Hematopoietic multipotent progenitor cell treated with erythropoietin and hydrocortisone succinate and interleukin-3 and kit ligand, for 6 days (in vitro differentiated cells): ENCODE measurements around the gene CCRL2.
"Not testable (repeated sequence)": the region's sequence is repeated elsewhere in the genome, so short reads cannot be mapped to it uniquely, and the experiment has no call there.

Source experiments
- DNase-seq: peaks from one replicate; pipeline ENCODE4 v3.0.0-alpha.2; 2015

The CCRL2 gene

DNA sequence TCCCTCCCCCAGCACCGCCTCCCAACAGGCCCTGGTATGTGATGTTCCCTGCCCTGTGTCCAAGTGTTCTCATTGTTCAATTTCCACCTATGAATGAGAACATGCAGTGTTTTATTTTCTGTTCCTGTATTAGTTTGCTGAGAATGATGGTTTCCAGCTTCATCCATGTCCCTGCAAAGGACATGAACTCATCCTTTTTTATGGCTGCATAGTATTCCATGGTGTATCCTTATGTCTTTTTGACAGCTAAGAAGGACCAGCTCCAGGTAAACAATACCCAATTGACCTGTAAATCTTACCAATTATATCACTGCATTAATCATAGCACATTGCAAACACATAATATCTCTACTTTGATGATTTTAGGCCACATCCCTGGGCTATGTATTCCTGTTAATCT is 23.8 kb downstream of the CCRL2 start:
- not testable (repeated sequence) for DNase-seq

DNA sequence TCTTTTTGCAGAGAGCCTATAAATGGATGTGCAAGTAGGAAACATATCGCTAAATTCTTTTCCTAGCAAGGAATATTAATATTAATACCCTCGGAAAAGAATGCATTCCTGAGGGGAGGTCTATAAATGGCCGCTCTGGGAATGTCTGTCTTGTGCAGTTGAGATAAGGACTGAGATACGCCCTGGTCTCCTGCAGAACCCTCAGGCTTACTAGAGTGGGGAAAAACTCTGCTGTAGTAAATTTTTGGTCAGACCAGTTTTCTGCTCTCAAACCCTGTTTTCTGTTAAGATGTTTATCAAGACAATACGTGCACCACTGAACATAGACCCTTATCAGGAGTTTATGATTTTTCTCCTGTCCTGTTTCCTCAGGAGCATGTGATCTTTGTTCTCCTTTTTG is 24.8 kb downstream of the CCRL2 start:
- DNase-seq, result peak; percentile 33

DNA sequence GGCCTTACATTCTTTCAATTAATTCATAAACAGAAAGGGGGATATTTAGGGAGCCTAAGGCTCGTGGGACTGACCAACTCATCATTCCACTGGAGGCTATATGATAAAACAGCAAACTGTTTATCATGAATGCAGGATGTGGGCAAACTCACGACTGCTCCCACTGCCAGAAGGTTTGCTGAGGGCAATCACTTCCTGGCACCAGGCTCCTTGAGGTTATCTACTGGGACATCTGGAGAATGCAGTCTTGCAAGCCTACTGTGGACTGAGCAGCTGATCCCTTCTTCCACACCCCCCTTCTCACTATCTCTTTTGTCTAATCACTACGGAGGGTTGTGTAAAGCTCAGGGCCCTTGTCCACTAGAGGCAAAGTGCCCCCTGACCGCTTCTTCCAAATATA is 26.1 kb downstream of the CCRL2 start:
- peak; percentile 94 for DNase-seq

DNA sequence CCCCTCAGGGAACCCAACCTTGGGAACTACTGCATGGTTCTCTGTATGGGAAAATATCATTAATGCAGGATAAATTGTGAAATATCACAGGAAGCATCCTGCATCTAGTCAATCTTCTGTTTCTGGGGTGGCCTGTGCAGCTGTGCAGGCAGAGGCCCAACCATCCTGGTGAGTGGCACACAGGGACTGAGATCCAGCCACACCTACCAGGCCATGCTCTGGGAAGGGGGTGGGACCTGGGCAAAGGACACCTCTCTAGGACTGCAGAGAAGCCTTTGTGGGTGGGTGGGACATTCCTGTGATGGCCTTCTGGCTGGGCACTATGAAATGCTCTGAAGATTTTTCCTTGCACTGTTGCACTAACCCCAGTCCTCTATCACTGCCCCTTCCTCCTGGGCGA is 26.8 kb downstream of the CCRL2 start:
- DNase-seq, result peak; percentile 41

DNA sequence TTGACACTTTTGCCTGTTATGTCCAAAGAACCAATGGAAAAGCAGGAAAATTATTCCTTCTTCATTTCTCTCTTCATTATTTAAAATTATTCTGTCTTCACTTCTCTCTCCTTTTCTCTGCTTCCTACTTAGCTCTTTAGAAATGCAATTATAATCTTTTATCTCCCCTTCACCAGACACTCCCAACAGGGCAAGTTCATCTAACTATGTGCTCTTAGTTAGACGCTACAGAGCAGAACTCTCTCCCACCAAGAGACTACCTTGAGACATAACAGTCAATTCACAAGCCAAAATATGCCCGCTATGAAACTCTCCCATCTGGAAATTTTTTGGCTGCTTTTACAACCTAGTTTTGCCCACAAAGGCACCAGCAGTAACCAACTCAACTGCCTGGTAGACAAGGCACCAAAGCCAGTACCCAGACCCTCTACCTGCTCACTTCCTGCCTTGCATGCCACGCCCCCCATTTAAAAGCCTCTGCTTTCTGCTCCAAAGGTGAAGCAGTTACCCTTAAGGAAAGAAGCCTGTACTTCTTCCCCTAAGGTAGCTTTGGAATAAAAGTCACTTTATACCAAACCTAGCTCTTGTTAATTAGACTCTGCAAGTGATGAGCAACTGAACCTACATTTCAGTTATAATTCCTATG is 28.1 kb downstream of the CCRL2 start:
- peak; percentile 59 for DNase-seq

DNA sequence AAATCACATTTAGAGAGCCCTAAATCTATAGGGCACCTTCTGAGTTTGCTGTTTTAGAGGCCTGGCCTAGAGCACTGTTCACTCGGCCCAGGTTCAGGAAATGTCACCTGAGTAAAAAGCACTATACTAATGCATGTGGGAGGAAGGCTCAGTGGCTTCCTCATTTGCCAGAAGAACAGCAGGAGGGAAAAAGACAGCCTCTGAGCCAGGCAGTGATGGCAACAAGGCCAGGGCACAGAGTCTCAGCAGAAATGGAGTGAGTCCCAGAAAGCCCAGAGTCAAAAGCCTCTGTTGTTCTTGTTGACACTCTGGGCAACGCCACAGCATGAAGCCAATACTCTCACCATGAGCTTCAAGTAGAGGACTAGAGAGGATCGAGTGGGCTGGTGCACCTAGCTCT is 31.8 kb downstream of the CCRL2 start:
- DNase-seq, result no peak

DNA sequence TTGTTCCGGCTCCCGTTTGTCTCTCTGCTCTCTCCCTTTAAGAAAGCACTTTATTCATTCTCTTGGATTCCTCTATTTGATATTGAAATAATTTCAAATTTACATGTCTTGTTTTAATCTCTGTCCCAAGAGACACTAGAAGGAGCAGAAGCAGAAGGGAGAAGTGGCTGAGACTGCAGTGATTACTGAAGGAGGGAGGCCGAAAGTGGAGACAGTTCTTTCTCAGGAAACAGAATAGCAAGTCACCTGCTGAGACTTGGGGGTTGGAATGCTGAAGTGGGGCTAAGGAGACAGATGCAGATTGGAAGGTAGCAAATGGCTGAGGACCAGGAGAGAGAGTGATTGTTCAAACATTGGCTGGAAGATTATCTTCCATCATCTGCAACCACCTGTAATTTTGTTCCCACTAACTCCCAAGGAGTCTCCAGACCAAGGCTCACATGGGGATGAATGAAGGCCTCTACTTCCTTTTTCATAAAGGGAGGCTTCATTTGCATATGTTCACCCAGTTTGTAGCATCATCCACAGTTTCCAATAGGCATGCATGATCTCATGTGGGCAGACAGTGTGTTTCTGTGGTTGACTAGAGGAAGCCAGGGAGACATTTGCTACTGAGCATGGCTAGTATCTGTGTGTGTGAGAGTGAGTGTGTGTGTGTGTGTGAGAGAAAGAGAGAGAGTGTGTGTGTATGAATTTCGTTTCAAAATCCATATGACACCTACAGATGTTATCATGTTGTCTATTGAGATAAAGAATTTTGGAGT is 33.7 kb downstream of the CCRL2 start:
- peak; percentile 44 for DNase-seq

DNA sequence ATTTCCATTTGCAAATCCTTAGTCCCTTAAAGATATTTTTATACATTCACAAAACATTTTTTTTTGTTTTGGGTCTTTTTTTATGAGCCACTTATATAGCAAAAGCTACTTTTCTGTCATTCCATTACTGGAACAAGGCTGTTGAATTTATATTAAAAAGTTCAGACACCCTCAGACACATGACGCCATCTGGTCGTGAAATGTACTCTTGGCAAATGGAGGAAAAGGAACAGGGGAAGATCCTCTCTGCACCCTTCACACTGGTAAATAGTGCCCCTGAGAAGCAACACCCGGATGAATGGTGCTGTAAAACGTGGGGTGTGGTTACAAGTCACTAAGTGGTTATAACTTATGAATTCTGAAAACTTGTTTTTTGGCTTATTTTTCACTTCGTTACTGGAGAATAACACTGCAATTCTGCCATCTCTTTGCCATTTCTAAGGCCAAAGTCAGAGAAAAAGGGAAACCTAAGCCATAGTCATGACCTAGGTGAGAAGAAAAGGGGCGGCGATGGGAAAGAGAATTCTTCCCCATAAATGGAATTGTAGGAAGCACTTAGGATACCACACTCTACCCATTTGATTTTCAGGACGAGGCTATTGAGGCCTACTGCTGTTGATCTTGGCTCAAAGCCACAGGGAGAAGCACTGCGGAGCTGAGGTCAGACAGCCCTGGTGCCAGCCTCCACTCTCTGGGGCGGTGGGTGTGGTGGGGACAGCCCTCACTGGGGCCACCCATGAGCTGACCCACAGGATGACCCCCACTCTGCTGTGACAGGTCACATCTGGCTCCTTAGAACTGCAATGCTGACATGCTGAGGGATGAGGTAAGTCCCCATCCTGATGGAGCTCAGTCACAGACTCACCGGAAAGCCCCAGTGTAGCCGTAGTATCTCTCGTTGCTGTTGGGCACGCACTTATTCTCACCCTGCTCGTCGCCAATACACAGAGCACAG is 35.8 kb downstream of the CCRL2 start:
- no peak for DNase-seq

DNA sequence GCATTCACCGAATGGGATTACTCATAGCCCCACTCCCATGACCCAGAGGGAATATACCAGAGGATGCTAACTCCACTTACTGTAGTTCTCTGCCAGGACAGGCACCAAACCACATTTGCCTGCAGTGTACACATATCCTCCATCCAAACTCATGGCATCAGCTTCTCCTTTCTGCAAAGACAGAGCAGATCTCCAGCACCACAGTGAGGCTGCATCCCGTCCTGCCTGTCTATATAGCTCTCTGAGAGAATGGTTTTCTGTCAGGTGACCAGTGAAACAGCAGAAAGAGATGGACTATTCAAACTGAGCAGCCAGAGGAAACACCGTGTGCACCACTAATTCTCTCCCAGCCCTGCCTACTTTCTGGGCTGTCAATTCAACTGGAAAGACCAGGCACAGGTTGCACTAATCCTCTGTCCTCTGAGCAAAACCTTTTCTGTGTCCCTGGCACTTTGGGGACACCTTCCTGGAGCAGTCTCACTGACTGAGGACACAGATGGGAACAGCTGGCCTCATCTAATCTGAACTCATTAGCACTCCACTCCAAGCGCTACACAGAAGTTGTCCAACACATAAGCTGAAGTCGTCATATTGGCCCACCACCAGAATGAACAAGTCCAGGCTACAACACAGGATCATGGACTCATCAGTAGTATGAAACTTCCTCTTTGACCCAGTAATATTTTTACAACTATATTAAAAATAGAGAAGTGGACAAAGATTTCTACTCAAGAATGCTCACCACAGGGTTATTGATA is 40.3 kb downstream of the CCRL2 start:
- peak; percentile 25 for DNase-seq

DNA sequence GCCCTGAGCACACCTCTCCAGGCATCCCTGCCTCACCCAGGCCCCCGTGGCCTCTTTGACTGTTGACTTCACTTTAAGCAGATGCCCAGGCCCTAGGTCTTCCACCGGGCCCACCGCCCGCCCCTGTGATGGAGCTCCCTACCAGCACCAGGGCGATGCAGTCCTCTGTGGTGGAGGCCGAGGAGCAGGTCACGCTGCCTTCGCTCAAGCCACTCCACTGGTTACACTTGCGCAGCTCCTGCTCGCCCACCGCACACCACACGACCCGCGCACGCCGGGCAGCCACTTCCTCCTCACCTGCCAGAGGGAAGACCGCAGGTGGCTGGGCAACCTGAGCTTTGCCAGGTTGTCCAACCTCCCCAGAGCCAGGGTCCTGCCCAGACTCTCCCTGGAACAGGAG is 41.7 kb downstream of the CCRL2 start:
- DNase-seq, result no peak

DNA sequence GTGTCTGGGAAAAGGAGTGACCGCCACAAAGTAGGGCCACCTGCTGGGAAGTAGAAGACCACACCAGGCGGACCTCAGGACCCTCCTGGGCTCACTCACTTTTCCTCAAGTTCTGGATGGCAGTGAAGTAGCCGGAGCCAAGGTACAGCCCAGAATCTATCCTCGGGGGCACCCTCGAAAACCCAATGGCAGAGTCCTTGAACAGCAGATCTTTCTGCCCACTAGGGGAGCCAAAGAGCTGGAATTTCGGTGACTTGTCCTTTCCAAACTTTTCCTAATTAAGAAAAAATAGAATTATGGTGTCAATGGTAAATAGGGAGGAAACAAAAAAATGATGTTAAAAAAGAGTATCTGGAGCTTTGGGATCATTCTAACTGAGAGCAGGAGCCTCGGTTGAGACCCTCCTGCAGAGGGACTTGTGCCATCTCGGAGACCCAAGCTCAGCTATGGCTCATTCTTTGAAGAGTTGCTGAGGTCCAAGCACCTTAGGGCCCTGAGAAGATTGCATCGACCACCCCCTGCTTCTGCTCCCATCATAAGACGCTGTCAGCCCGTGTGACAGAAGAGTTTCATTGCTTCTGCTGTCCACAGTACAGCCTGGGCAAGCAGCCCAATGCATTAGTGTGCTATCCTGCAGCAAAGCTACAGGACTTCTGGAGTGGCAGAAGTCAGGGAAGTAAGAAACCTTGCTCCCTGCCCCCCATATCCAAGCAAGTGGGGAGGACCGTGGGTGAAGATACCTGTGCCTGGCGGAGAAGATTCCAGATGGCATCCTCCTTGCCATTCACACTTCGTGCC is 42.9 kb downstream of the CCRL2 start:
- DNase-seq, result peak; percentile 35

DNA sequence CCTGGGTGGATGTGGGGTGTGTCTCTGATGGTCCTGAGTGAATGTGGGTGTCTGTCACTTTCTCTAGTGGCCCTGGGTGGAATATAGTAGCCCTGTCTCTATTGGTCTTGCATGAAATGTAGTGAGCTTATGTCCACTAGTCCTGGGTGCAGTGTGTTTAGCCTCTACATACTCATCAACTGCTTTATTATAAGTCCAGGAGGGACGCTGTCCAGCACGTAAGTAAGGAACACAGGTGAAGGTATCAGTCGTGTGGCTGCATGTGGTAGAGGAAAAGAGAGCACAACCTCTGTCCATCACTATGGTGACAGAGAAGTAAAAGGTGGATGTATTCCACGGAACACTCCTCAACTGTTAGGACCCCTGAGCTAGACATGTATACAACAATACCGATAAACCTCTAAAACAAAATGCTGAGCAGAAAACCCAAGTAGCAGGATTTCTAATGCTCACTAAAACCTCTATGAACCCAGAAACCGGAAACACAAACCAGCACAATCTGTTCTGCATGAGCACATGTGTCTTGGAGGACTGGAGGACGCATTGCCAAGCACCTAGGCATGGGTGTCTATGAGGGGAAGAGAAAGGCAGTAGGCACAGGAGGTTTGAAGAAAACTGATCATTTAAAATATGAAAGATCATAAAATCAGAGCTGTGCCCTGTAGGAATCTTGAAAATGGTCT is 46.6 kb downstream of the CCRL2 start:
- DNase-seq, result no peak

DNA sequence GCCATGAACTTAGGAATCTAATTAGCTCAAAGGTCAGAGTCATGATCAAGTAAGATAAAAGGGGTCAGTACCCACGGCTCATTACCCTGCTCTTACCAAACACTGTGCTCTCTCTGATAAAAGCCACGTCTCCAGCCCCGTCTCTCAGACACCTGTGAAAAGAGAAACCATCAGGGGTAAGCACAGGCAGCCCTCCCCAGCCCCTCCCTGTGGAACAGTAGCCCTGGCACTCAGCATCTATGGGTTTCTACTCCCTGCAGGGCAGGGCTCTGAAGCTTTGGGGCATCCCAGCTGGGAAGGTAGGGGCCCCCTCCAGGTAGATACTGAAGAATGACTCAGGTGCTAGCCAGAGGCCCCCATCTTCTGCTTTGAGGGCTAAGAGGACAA is 47.1 kb downstream of the CCRL2 start:
- DNase-seq, result no peak

DNA sequence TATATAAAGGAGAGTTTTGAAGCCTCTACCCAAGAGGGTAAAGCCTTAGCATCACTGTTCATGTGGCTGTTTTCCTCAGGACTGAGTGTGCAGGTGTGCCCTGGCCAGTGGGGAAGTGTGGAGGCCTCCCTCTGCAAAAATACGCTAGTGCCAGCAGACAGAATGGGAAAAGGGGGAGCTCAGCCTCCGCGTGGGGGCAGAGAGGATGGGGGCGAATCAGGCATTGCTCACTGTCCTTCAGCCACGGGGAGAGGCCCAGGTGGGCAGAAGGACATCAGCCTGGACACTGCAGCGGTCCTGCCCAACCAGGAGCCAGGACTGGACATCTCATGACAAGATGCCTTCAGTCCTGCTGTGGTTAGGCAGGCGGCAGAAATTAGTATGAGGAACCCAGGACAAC is 47.5 kb downstream of the CCRL2 start:
- no peak for DNase-seq

DNA sequence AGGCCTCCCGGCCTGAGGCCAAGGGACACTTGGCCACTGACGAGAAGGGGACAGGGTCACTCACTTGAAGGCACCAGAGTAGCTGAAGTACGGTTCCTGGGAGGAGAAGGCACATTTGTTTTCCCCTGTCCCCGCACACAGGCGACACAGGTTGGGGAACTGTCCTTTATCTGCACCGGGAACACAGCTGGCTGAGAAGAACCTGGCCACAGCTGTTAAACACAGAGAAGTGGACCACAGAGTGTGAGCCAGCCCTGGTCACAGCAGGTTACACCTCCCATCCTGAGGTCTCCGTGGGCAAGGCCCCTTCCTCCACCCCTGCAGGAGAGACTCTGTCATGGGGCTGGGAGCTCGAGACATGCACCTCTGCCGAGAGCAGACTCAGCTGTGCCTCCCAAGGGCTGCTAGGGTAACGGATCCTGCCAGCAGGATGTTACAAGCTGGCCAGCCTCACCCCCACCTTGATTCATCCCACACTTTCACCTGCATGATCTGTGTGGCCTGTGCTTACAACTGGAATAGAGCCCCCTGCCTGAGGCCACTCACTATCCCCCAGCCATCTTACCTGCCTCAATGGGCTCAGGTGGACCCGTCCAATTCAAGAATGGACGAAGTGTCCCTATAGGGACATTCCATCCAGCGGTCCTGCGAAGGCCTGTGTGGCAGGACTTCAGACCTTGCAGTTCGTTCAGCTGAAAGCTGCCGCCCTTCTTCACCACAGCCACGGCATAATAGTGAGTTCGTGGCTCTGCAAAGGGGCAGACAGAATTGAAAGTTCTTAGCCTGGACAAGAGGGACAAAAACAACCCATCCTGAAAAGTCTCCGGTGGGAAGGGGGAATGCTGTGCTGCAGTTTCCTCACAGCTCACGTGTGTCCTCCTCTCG is 48.4 kb downstream of the CCRL2 start:
- DNase-seq, result no peak

DNA sequence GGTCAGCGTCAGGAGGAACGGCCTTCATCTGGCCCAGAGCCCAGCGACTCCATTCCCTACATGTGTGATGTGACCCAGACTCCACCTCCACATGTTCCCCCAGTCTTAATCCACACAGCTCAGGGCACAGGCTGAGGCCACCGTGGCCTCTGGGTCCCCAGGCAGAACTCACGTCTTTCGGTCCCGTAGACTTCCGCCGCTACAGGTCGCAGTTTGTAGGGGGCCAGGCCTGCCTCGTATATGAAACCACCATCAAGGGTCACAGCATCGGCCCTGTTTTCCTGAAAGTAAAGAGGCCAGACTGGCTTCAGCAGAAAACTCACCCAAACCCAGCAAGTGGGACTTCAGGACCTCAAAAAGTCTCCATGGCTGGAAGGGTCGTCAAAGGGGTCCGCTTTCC is 49.1 kb downstream of the CCRL2 start:
- DNase-seq, result no peak
